Measurements from ENCODE around the gene DDX24.

DDX24 gene

DNA sequence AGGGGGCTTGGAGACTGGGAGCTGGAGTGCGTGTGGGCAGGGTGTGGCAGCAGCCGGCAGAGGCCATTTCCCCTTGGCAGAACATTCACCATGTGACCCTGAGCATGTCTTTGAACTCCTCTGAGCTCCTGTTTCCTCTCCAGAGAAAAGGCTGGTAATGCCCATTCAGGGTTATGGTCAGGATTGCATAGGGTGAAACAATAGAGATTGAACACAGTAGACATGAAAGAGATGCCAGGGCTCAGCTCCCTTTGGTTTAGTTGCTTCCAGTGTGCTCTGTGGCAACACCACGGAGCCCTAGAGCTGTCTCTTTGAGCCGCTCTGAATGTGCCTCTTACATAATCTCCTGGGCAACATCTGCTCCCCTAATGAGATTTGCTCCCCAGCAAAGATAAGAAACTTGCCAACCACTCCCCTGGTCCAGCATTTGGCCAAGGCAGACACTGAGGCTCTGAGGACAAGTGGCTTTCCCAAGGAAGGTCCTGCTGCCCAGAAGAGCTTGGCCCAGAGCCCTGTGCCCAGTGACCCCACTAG is 34.1 kb upstream of the DDX24 start:
- DNase-seq (ENCODE audit: low read depth in 2 of 2): no peak

DNA sequence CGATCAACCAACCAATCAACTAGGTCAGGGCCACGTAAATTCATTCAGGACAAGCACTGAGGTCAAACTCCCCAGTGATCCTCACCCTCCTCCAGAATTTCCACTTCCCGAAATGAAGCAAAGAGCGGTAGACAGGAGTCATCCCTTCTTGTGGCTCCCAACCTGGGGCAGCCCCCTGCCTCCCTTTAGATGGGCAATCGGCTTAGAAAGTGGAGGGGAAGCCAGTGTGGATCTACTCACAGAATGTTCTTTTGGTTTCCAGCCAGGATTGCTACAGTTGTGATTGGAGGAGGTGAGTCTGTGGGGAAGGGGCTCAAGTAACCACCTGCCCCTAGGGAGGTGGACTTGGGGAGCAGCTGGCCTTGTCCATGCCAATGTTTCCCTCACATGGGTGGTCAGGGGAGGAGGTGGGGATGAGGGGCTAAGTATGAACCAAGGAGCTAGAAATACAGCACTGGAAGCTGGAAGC is 33.6 kb upstream of the DDX24 start:
- DNase-seq (ENCODE audit: low read depth in 2 of 2): no peak

DNA sequence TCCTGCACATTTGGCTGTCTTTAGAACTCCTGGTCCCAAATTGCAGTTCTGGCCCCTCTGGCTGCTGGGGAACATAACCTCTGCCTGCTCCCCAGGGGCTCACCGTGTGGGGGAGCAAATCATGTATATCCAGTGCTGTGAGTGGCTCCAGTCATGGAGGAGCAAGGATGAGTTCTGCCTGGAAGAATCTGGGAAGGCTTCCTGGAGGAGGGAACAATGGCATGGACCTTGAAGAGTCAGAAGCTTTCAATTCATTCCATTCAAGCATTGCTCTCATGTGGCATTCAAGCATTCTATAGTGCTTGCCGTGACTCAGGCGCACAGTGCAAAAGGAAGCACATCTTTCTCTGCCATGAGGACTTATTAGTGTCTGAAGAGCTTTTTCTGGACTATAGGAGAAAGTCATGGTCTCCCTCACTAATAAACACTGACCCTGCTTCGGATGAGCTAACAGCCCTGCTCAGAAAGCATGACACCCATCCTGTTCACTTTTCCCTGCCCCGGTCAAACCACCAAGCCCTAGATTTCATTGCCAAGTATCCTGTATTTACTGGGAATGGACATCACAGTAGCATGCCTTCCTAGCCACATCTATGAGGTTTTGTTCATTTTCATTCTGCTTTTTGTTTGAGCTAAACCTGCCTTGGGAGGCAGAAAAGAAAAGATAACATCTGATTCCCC is 33.0 kb upstream of the DDX24 start:
- DNase-seq (ENCODE audit: low read depth in 2 of 2): no peak

DNA sequence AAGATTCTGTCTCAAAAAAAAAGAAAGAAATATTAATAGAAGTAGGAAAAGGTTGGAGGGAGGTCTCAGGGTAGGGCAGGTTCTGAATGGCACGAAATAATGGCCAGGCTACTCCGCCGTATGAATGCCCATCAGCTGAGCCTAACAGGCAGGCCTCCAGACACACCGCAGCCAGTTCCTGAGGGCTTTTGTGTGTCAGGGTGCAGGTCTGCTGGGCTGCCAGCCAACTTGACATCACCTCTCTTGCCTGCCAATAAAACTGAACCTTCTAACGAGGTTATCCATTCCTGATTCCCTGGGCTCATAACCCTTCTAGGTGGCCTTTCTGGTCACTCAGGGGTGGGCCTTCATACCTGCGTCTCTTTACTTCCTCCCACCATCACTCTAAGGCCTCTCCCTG is 32.5 kb upstream of the DDX24 start:
- no peak for DNase-seq (ENCODE audit: low read depth in 2 of 2)

DNA sequence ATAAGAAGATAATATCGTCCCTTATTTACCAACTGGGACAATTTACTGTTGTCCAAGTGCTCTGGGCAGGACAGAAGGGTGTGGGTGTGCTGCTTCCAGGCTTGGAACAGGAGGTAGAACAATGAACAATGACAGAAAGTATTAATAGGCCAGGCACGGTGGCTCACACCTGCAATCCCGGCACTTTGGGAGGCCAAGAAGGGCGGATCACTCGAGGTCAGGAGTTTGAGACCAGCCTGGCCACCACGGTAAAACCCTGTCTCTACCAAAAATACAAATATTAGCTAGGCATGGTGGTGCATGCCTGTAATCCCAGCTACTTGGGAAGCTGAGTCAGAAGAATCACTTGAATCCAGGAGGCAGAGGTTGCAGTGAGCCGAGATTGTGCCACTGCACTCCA is 32.1 kb upstream of the DDX24 start:
- DNase-seq (ENCODE audit: low read depth in 2 of 2): no peak

DNA sequence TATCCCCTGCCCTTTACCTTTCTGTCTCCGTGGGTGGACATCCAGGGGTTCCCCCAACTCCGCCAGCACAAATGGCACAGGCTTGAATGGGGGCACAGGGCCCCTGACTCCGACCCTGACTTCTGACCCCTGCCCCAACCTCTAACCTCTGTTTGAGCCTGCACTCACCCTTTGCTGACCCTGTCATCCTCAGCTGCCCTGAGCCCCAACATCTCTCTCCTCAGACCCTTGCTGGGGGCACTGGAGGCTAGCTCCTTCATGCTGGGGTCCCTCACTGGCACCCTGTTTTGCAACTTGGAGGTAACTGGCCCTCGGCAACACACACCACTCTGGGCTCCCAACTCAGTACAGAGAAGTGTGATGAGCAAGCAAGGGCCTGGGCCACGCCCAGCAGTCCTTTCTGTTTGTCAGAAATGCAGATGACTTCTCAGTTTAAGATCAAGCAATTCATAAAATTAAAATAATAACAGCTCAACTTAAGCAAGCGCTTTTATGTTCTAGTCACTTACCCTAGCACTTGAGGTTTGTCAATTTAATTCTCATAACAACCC is 31.6 kb upstream of the DDX24 start:
- no peak for DNase-seq (ENCODE audit: low read depth in 2 of 2)

DNA sequence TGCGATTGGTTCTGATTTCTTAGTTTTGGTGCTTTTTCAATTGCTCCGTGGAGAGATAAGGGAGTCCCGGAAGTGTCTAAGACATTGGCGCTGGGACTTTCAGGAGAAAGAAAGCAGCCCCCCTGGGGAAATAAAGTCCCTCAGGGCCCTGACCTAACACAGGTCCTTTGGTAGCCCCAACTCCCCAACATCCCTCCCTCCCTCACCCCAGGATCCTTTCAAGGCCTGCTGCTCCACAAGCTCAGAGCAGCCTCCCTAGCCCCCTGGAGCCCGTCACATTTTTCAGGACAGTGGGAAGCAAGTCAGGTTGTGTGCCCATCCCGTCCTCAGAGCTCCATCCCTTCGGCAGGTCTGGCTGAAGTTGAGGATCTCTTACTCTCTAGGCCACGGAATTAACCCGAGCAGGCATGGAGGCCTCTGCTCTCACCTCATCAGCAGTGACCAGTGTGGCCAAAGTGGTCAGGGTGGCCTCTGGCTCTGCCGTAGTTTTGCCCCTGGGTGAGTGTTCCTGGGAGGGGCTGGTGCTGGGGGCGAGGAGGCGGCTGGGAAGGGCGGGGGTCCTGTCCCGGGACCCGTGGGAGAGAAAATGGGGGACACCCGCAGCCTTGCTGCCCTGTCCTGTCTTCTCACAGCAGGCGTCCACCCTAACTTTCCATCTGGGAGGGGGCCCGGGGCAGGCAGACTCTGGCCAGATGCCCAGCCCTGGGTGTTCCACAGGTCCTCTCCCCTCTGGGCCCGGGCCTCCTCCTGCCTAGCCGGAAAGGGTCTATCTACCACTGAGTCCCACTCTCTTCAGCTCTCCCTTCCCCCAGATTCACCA is 30.5 kb upstream of the DDX24 start:
- DNase-seq (ENCODE audit: low read depth in 2 of 2): no peak

DNA sequence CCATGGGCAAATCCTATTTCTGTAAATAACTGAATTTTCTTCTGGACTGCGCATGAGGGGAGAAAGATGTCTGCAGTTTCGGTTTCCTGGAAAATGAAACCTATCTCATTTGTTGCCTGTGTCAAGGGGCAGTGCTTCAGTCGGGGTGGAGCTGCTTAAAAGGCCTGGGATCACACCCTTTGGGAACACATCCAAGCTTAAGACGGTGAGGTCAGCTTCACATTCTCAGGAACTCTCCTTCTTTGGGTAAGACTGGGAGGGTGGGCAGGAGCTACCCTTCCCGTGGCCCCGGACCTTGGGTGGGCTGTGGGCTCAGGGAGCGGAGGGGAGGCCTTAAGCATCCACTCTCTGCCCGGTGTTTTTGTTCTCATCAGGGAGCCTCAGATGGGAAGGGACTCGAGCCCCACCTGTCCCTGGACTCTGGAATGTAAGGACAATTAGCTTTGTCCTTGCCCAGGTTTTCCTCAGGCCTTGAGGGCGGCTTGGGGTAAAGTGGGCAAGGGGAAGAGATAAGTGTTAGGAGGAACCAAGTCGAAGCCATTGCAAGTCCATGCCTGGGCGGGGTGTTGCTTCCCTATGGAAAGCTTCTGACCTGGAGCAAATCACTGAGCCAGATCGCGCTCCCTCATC is 29.7 kb upstream of the DDX24 start, which contains the start of gene IFI27:
IFI27 (plus strand) TSS at position 185 of the 630 bp plus-strand sequence.
- no peak for DNase-seq (ENCODE audit: low read depth in 2 of 2)

DNA sequence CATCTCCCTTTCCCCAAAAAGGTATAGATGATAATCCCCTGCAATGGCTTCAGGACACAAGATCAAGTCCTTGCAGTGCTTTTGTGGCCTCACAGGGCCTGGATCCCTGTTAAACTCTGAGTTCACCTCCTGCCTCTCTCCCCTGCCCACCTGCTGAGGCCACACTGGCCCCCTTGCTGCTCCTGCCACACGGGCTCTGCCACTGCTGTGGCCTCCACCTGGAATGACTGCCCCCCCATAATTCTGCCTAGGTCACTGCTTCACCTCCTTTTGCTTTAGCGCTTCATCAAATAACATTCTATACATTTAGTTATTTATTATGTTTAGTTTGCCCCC is 28.9 kb upstream of the DDX24 start:
- no peak for DNase-seq (ENCODE audit: low read depth in 2 of 2)

DNA sequence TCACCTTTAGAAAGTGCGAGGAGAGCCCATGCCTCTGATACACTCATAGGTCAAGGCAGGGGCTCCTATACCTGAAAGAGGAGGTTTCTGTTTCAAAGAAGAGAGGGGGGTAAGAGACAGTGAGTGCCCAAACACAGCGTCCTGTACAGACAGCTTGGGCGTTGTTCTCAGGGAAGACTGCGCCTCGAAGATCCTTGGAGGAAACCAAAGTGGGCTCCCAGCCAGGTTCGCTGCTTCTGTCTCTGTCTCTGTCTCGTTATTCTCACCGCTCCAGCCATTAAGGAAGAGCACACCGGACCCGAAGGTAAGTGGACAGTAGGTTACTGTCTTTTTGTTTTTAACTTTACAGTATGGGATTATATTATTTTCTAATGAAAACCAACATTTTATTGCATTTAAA is 23.7 kb upstream of the DDX24 start:
- DNase-seq (ENCODE audit: low read depth in 2 of 2): no peak

DNA sequence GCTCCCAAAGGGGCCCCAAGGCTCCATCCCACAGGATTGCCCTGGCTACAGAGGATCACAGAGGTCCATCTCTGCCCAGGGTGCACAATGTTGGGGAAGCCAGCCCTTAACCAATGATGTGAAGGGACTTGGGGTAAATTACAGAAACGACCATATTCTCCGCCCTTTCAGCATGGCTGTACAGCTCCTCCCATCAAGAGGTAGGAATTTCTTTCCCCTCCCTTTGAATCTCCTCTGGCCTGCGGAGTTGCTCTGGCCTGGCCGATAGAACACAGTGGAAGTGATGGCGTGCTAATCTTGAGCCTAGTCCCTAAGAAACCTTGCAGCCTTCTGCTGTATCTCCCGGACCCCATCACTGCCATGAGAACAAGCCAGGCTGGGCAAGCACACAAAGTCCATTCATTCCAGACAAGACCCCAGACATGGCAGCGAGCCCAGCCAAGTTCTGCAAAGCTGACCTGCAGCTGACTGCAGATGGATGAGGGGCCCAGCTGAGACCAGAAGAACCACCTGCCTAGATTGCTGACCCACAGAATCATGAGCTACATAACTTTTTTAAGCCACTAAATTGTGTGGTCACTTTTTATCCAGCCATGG is 22.6 kb upstream of the DDX24 start:
- no peak for DNase-seq (ENCODE audit: low read depth in 2 of 2)

DNA sequence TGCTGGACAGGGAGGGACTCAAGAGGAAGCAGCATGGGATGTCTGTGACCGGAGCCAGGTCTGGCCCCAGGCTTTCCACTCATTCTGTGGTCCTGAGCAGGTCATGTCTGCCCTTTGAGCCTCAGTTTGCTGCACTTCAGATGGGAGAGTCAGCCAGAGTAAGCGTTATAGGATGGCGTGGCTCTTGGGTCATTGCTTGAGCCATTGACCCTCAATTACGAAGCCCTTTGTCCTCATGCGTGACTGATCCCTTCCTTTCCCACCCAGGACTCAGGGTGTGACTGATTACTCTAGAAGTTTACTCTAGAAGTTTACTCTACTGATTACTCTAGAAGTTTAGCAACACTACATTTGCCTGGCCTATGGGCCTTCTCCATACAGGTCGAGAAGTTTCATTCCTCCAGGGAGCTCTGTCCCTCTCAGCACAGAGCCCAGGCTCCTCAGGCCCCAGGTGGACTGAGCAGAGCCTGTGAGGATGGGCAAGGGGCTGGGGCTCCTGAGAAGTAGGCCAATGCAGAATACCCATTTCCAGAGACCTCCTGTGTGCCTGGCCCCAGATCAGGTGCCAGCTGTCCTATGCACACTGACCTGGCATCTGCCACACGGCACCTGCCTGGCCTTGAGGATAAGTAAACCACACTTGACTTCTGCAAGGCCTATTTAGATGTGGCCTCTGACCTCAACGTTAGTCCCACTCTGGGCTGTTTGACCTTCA is 21.9 kb upstream of the DDX24 start:
- DNase-seq (ENCODE audit: low read depth in 2 of 2): no peak

DNA sequence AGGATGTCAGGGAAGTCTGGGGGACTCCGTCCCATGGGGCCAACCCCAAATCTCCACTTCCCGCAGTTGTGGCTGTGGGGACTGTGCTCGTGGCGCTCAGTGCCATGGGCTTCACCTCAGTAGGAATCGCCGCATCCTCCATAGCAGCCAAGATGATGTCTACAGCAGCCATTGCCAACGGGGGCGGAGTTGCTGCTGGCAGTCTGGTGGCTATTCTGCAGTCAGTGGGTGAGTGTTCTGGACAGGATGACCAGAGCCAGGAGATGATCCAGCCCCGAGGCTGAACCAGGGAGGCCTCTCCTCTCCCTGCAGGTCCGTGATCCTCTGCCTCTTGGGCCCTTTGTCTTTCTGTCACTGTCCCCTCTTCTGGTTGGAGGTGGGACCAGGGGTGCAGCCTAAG is 20.7 kb upstream of the DDX24 start:
- DNase-seq (ENCODE audit: low read depth in 2 of 2): no peak

DNA sequence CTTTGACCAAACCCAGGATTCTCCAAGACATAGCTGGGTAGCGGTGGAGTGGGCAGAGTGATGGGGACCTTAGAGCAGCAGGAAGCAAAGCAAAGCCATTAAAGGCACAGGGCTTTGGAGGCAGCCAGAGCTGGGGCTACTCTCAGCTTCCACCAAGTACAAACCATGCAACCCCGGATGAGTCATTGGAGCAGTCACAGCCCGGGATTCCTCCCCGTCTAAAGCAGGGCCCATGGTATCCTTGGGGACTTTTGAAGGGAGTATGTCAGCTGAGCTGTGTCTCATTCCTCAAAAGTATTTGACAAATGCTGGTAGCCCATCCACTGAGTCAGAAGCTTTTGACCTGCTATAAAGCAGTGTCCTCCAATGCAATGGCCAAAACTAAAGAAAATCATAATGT is 19.8 kb upstream of the DDX24 start:
- DNase-seq (ENCODE audit: low read depth in 2 of 2): no peak

DNA sequence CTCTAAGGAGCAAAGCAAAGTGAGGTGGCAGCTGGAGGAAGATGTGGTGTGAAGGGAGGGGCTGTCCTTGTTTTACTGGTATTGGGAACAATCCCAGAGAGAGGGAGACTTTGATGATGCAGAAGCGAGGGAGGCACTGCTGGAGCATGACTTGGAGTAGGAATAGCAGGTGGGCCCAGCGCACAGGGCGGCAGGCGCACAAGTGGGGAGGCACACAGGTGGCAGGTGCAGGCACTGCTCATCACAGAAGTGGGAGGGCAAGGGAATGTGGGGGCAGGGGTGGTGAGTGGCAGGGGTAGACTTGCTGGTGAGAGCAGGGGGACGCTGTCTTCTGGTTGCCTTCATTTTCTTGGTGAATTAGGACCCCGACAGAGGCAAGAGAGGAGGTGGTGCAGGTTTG is 18.0 kb upstream of the DDX24 start:
- no peak for DNase-seq (ENCODE audit: low read depth in 2 of 2)

DNA sequence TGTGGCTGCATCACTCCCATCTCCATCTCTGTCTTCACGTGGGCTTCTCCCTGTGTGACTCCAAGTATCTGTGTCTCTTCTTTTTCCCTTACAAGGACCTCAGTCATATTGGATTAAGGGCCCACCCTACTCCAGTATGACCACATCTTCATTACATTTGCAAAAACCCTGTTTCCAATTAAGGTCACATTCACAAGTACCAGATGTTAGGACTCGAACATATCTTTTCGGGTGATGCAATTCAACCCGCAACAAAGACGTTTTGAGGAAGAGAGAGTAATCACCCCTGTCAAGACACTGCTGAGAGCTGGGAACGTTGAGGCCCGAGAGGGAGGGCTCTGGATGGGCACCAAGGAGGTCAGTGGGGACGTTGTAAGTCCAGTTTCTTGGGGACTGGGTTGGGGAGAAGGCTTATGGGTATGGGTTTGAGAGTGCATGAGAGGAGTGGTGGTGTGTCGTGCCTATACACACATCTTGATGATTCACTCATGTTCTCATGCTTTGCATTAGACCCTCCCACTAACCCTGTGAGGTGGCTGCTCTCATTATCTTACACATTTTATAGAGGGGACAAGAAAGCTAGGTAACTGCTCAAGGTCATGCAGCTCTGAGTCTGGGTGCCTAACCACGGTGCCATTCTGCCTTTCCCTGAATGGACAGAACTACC is 17.5 kb upstream of the DDX24 start:
- DNase-seq (ENCODE audit: low read depth in 2 of 2): no peak

DNA sequence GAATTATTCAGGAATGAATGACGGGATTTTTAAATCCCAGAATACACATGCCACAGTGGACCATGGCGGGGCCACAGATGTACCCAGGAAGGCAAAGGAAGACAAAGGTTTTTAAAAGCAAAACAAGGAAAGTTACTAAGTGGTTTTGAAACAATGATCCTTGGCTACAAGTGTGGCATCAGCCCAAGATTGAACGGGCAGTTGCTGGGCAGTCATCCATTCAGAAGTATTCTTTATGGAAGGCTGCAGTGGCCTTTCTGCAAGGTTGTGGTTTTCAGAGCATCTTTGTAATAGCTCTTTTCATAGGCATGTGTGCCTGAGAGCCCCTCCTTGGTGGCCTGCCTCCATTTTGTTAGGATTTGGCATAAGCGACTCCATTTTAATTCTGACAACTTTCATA is 16.1 kb upstream of the DDX24 start:
- no peak for DNase-seq (ENCODE audit: low read depth in 2 of 2)

DNA sequence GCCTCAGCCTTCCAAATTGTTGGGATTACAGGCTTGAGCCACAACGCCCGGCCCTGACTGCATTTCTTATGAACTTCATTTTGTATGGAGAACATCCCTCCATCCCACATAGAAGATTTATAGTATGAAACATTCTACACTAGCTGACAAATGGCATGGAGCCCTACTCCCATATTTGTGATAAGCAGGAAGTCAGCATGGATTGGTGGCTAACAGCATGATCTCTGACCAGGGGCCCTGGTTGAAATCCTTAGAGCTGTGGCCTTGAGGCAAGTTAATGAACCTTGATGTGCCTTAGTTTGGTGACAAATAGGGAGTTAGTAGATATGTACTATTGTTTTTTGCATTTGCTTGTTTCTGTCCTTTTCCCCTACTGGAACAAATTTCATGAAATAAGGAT is 12.4 kb upstream of the DDX24 start:
- no peak for DNase-seq (ENCODE audit: low read depth in 2 of 2)

DNA sequence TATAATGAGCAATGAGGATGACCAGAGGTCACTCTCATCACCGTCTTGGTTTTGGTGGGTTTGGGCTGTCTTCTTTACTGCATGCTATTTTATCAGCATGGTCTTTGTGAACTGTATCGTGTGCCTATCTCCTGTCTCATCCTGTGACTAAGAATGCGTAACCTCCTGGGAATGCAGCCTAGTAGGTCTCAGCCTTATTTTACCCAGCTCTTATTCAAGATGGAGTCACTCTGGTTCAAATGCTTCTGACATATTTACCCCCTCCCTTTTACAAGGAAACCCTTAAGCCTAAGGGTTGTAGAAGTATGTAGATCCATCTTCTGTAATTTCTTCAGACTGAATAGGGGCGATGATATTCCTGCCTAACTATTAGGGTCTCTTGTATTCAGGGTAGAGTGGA is 8.5 kb upstream of the DDX24 start:
- DNase-seq (ENCODE audit: low read depth in 2 of 2): no peak

DNA sequence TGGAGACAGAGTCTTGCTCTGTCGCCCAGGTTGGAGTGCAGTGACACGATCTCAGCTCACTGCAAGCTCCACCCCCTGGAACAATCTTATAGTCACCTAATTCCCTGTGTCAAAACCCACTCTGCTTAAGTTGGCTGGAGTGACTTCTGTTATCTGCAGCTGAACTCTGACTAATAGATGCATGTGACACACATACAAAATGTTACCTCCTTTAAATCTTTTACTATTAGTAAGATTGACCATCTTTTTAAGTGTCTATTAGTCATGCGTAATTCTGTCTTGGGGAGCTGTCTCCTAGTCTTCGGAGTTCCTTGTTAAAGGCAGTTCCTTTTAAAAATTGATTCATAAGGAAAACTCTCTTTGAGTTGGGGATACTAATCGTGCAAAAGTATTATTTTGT is 7.5 kb upstream of the DDX24 start:
- DNase-seq (ENCODE audit: low read depth in 2 of 2): no peak

DNA sequence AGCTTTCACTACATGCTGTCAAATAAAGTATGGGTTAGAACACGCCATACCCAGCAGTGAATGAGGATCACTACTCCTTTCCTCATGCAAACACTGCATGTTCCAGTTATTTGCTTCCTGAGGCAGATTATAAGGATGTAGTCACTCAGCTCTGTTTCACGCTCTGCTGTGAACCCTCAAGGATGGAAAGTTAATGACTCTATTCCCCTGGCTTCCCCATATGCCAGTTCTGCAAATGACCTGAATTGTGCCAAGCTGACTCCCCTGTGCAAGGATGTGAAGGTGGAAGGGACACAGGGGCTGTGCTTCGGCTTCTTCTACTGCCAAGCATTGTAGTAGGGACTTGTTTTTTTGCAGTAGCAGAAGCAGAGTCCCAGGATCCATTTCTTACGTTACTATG is 6.9 kb upstream of the DDX24 start:
- no peak for DNase-seq (ENCODE audit: low read depth in 2 of 2)
